Neuronal stem cell (in vitro differentiated cells): ENCODE results near the gene IRGQ.
A peak's percentile ranks its signal among the peaks of the same experiment; 100 is the strongest.

ENCODE experiments used
- DNase-seq: peaks from one replicate; pipeline ENCODE4 v3.0.0-alpha.2; 2013; ENCODE audit warnings: low spot score
- H2AFZ ChIP-seq: one replicate; pipeline ENCODE4 v1.6.1; 2013; ENCODE audit warnings: mild to moderate bottlenecking, low read length, inconsistent platforms
- H2AK5ac ChIP-seq: 2 replicates; pipeline ENCODE4 v1.6.1; 2013; ENCODE audit warnings: low read depth, mild to moderate bottlenecking, inconsistent platforms, low read length, moderate library complexity, mixed read lengths
- H2BK120ac ChIP-seq: 2 replicates; pipeline ENCODE4 v1.6.1; 2013; ENCODE audit warnings: low read depth, mild to moderate bottlenecking, inconsistent platforms, low read length, moderate library complexity, mixed read lengths
- H2BK12ac ChIP-seq: one replicate; pipeline ENCODE4 v1.6.1; 2013; ENCODE audit warnings: low read length, inconsistent platforms
- H2BK15ac ChIP-seq: 2 replicates; pipeline ENCODE4 v1.6.1; 2013; ENCODE audit warnings: mild to moderate bottlenecking, low read length, inconsistent platforms, mixed read lengths
- H2BK5ac ChIP-seq: one replicate; pipeline ENCODE4 v1.6.1; 2013; ENCODE audit warnings: inconsistent platforms, mild to moderate bottlenecking, low read length, moderate library complexity
- H3K14ac ChIP-seq: one replicate; pipeline ENCODE4 v1.6.1; 2013; ENCODE audit warnings: low read length, inconsistent platforms
- H3K18ac ChIP-seq: 2 replicates; pipeline ENCODE4 v1.6.1; 2013; ENCODE audit warnings: low read length, inconsistent platforms
- H3K23ac ChIP-seq: 2 replicates; pipeline ENCODE4 v1.6.1; 2013; ENCODE audit warnings: low read depth, mild to moderate bottlenecking, mixed read lengths, low read length, inconsistent platforms; ENCODE audit not compliant: poor library complexity
- H3K27ac ChIP-seq: replicated peaks from 3 replicates; pipeline ENCODE4 v1.5.1; 2013; ENCODE audit warnings: low read length, inconsistent platforms
- H3K27me3 ChIP-seq, 3 experiments: 2 replicates each; pipeline ENCODE4 v1.6.1; 2013; ENCODE audit warnings: low read length in 3 of 3, mild to moderate bottlenecking in 2 of 3, inconsistent platforms in 1 of 3, low read depth in 1 of 3, mixed read lengths in 1 of 3, moderate library complexity in 1 of 3; ENCODE audit not compliant: control insufficient read depth in 3 of 3, insufficient read depth in 3 of 3
- H3K36me3 ChIP-seq, 2 donors: replicated peaks in 1 of 2; 2 replicates each; pipeline ENCODE4 v1.6.1; 2013; ENCODE audit warnings: low read length in 2 of 2; ENCODE audit not compliant: control insufficient read depth in 2 of 2, insufficient read depth in 2 of 2
- H3K4ac ChIP-seq: 2 replicates; pipeline ENCODE4 v1.6.1; 2013; ENCODE audit warnings: inconsistent platforms, mild to moderate bottlenecking, low read length, moderate library complexity
- H3K4me1 ChIP-seq, 2 donors: 1 replicate in 1 of 2; 2 replicates in 1 of 2; pipeline ENCODE4 v1.6.1; 2013; ENCODE audit warnings: low read length in 2 of 2, low read depth in 1 of 2; ENCODE audit not compliant: control insufficient read depth in 2 of 2, insufficient read depth in 1 of 2
- H3K4me2 ChIP-seq: one replicate; pipeline ENCODE4 v1.6.1; 2013; ENCODE audit warnings: mild to moderate bottlenecking, low read length, inconsistent platforms; ENCODE audit not compliant: insufficient read depth, poor library complexity, severe bottlenecking
- H3K4me3 ChIP-seq, 2 donors: 2 replicates each; pipeline ENCODE4 v1.5.1; 2013; ENCODE audit warnings: low read length in 2 of 2, mild to moderate bottlenecking in 2 of 2, inconsistent platforms in 1 of 2, moderate library complexity in 1 of 2
- H3K79me1 ChIP-seq: one replicate; pipeline ENCODE4 v1.6.1; 2013; ENCODE audit warnings: low read depth, mild to moderate bottlenecking, inconsistent platforms, low read length, moderate library complexity
- H3K9ac ChIP-seq: one replicate; pipeline ENCODE4 v1.6.1; 2013; ENCODE audit warnings: mild to moderate bottlenecking, low read depth, low read length, inconsistent platforms; ENCODE audit not compliant: poor library complexity
- H3K9me3 ChIP-seq, 2 donors: replicated peaks in 1 of 2; 2 replicates each; pipeline versions ENCODE3 to v1.6.1; 2013; ENCODE audit warnings: low read length in 2 of 2, mild to moderate bottlenecking in 2 of 2, inconsistent platforms in 1 of 2, low read depth in 1 of 2, mixed read lengths in 1 of 2, moderate library complexity in 1 of 2; ENCODE audit not compliant: control insufficient read depth in 2 of 2, insufficient read depth in 1 of 2
- H4K8ac ChIP-seq: one replicate; pipeline ENCODE4 v1.6.1; 2013; ENCODE audit warnings: low read depth, mild to moderate bottlenecking, inconsistent platforms, low read length, moderate library complexity
- H4K91ac ChIP-seq: one replicate; pipeline ENCODE4 v1.6.1; 2013; ENCODE audit warnings: low read length, low read depth, mild to moderate bottlenecking, inconsistent platforms; ENCODE audit not compliant: poor library complexity
- WGBS, 2 donors: extraction: QIAGEN DNeasy Blood & Tissue Kit; methylation state at CpG; one replicate each; pipeline ENCODE4 v1.1.7; 2013; ENCODE audit warnings: missing lambda C conversion rate in 2 of 2, mixed read lengths in 1 of 2; ENCODE audit not compliant: insufficient read length in 2 of 2, insufficient replicate concordance in 1 of 2; ENCODE audit errors: extremely low coverage in 2 of 2; 5-methylcytosine and 5-hydroxymethylcytosine counted together

IRGQ gene

GRCh38 chr19:43546581-43546980 is 49.4 kb downstream of the IRGQ start:
- peaks cover 47 to 89% of the 10 kb centered on the region in 2 donors for H3K36me3 ChIP-seq
- no CpG with 5 or more reads among the region's 3 CpGs for WGBS, 2 donors

GRCh38 chr19:43545981-43546380 is 50.0 kb downstream of the IRGQ start:
- H2BK120ac ChIP-seq = no peak overlapping the region
- H3K14ac ChIP-seq = no peak overlapping the region
- H3K9me3 ChIP-seq = no peaks in the 10 kb centered on the region
- H3K9ac ChIP-seq = no peak overlapping the region
- no peaks in the 10 kb centered on the region for H3K4me1 ChIP-seq
- H3K4ac ChIP-seq = no peak overlapping the region
- H2AFZ ChIP-seq = no peak overlapping the region
- no peaks in the 10 kb centered on the region for H3K79me1 ChIP-seq
- peak overlapping the region; percentile 17 for H4K8ac ChIP-seq
- peak overlapping the region; percentile 43 for H3K23ac ChIP-seq
- H4K91ac ChIP-seq = no peak overlapping the region
- DNase-seq = no peak
- H2BK12ac ChIP-seq = no peak overlapping the region
- no peaks in the 10 kb centered on the region for H3K27me3 ChIP-seq
- no peak overlapping the region for H2BK5ac ChIP-seq
- no CpG with 5 or more reads among the region's 2 CpGs for WGBS, 2 donors
- no peak overlapping the region for H3K4me2 ChIP-seq
- no peak overlapping the region for H3K18ac ChIP-seq
- peaks cover 48 to 89% of the 10 kb centered on the region in 2 donors for H3K36me3 ChIP-seq
- no peak overlapping the region for H2AK5ac ChIP-seq
- no peak overlapping the region for H3K27ac ChIP-seq
- H2BK15ac ChIP-seq = no peak overlapping the region
- no peak overlapping the region for H3K4me3 ChIP-seq

More at GRCh38 chr19:43546581-43546980, 49.4 kb downstream of the IRGQ start:
- no peak overlapping the region for H2BK12ac ChIP-seq
- no peaks in the 10 kb centered on the region for H3K27me3 ChIP-seq
- H4K8ac ChIP-seq = no peak overlapping the region
- no peak overlapping the region for H2BK120ac ChIP-seq
- no peak overlapping the region for H3K23ac ChIP-seq
- no peaks in the 10 kb centered on the region for H3K9me3 ChIP-seq
- H2BK5ac ChIP-seq = no peak overlapping the region
- no peak overlapping the region for H2BK15ac ChIP-seq
- DNase-seq = no peak
- H3K4me2 ChIP-seq = no peak overlapping the region
- no peaks in the 10 kb centered on the region for H3K79me1 ChIP-seq
- H3K27ac ChIP-seq = no peak overlapping the region
- H3K14ac ChIP-seq = no peak overlapping the region
- no peak overlapping the region for H3K18ac ChIP-seq
- H3K4me1 ChIP-seq = no peaks in the 10 kb centered on the region
- no peak overlapping the region for H3K4me3 ChIP-seq
- no peak overlapping the region for H4K91ac ChIP-seq
- H3K9ac ChIP-seq = no peak overlapping the region
- H3K4ac ChIP-seq = no peak overlapping the region
- H2AFZ ChIP-seq = no peak overlapping the region
- H2AK5ac ChIP-seq = no peak overlapping the region

- peaks cover 0 to 5% of the 10 kb centered on the region in 2 donors for H3K9me3 ChIP-seq
- no peak overlapping the region for H3K14ac ChIP-seq
- H3K18ac ChIP-seq = no peak overlapping the region
- H4K8ac ChIP-seq = no peak overlapping the region
- H2AFZ ChIP-seq = no peak overlapping the region
- DNase-seq = no peak
- no peak overlapping the region for H3K9ac ChIP-seq
- no peak overlapping the region for H2BK120ac ChIP-seq
- no peak overlapping the region for H2BK15ac ChIP-seq
- WGBS, 2 donors = no CpG with 5 or more reads among the region's 5 CpGs
- H3K27ac ChIP-seq = no peak overlapping the region
- no peaks in the 10 kb centered on the region for H3K27me3 ChIP-seq
- H3K23ac ChIP-seq = no peak overlapping the region
- no peak overlapping the region for H3K4ac ChIP-seq
- no peak overlapping the region for H3K4me3 ChIP-seq
- no peak overlapping the region for H3K4me2 ChIP-seq
- peaks cover 49 to 89% of the 10 kb centered on the region in 2 donors for H3K36me3 ChIP-seq
- no peak overlapping the region for H2AK5ac ChIP-seq
- H2BK12ac ChIP-seq = no peak overlapping the region
- peaks cover 1% of the 10 kb centered on the region for H3K79me1 ChIP-seq
- H3K4me1 ChIP-seq = no peaks in the 10 kb centered on the region
- no peak overlapping the region for H4K91ac ChIP-seq
- no peak overlapping the region for H2BK5ac ChIP-seq
Measured at GRCh38 chr19:43545276-43545675, 50.7 kb downstream of the IRGQ start.

- no peak overlapping the region for H3K4ac ChIP-seq
- no peak overlapping the region for H3K18ac ChIP-seq
- no peak overlapping the region for H3K9ac ChIP-seq
- no peak overlapping the region for H2AK5ac ChIP-seq
- no peak overlapping the region for H3K4me2 ChIP-seq
- no peak overlapping the region for H3K27ac ChIP-seq
- no peak overlapping the region for H4K91ac ChIP-seq
- H3K9me3 ChIP-seq = peaks cover 5 to 6% of the 10 kb centered on the region in 2 donors
- H2BK5ac ChIP-seq = no peak overlapping the region
- H3K4me3 ChIP-seq = no peak overlapping the region
- no peak overlapping the region for H2BK120ac ChIP-seq
- H2BK15ac ChIP-seq = no peak overlapping the region
- no peak overlapping the region for H2AFZ ChIP-seq
- no peak overlapping the region for H3K23ac ChIP-seq
- H3K4me1 ChIP-seq = no peaks in the 10 kb centered on the region
- H3K36me3 ChIP-seq = peaks cover 49 to 90% of the 10 kb centered on the region in 2 donors
- no CpG with 5 or more reads among the region's 9 CpGs for WGBS, 2 donors
- H3K79me1 ChIP-seq = peaks cover 1% of the 10 kb centered on the region
- H3K27me3 ChIP-seq = no peaks in the 10 kb centered on the region
- H3K14ac ChIP-seq = no peak overlapping the region
- no peak overlapping the region for H2BK12ac ChIP-seq
- DNase-seq = no peak
- H4K8ac ChIP-seq = no peak overlapping the region
Measured at GRCh38 chr19:43544077-43544476, 51.9 kb downstream of the IRGQ start.
